ENCODE results near the gene GPRIN3.

DNA sequence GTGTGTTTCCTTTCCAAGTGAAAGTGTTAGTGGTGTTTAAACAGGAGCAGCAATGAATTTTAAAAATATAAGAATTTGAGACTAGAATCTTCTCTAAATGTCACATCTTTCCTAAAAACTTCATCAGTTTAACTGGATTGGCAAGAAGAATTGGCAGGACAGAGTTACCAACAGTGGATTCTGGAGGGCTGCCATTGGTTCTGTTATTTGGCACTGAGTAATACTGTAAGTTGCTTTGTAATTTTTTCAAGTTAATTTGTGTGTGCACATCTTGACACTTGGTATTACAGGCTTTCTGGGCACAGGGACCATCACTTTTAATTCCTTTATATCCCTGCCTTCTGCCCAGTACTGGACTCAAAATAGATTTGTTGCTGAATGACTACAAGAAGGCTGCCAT lies 4.5 kb upstream of the GPRIN3 start:
- TF ChIP-seq, protein P1, sequence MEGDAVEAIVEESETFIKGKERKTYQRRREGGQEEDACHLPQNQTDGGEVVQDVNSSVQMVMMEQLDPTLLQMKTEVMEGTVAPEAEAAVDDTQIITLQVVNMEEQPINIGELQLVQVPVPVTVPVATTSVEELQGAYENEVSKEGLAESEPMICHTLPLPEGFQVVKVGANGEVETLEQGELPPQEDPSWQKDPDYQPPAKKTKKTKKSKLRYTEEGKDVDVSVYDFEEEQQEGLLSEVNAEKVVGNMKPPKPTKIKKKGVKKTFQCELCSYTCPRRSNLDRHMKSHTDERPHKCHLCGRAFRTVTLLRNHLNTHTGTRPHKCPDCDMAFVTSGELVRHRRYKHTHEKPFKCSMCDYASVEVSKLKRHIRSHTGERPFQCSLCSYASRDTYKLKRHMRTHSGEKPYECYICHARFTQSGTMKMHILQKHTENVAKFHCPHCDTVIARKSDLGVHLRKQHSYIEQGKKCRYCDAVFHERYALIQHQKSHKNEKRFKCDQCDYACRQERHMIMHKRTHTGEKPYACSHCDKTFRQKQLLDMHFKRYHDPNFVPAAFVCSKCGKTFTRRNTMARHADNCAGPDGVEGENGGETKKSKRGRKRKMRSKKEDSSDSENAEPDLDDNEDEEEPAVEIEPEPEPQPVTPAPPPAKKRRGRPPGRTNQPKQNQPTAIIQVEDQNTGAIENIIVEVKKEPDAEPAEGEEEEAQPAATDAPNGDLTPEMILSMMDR (IDR thresholded peaks at IDR 0.05), result no peak
- no peak for TF ChIP-seq EP300 (IDR thresholded peaks at IDR 0.05)
- TF ChIP-seq POLR2A (IDR thresholded peaks at IDR 0.05), result no peak
- TF ChIP-seq POLR2AphosphoS5 (IDR thresholded peaks at IDR 0.05), result no peak
